Stimulated activated CD8-positive, alpha-beta memory T cell treated with anti-CD3 and anti-CD28 coated beads, Interleukin-2, amount 100 ng/mL, for 1 hour (primary cell): ENCODE results near the gene MYLK.
"Not testable (repeated sequence)": the region's sequence is repeated elsewhere in the genome, so short reads cannot be mapped to it uniquely, and the experiment has no call there.

Experiments used
- DNase-seq, 2 donors: peaks; one replicate each; pipeline ENCODE4 v3.0.0-alpha.2; 2020; ENCODE audit warnings: low read depth in 2 of 2

Gene MYLK

DNA sequence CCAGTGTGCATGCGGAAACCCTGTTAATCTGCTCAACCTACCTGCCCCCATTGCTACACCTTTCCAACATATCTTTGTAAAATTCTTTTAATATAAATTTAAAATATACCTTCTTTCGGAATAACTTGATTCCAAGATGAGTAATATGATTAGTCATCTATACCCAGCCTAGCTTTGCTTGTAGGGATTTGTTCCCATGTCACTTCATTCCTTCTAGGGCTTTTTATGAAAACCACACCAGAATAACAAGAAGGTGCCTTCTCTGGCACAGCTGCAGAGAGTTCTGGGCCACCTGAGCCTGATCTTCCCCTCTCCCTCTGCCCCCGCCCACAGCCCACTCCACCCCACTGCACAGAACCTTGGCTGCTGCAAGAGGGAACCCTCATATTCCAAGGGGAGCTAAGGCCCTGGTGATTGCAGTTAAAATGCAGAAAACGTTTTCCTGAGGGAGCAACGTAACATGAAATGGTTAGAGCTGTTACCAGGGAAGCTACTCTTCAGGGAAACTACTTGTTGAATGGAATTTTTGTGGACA is 260.7 kb downstream of the MYLK start:
- DNase-seq = no peak

DNA sequence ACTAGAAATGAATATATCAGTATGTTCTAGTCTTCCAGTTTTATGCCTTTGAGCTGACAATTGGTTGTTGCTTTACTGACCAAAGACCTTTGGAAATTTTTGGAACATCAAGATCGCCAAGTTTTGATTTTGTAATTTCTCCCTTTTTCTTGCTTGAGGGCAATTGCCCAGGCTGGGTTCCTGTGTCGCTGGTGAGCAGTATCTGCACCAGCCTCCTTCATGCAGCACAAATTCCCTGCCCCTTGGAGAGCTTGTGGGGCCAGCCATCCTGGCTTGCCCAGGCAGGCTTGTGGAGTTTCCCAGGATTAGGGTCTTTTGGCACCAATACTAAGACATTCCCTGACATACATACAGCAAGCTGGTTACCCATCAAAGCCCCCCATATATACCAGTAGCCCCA is 261.4 kb downstream of the MYLK start:
- DNase-seq = no peak

DNA sequence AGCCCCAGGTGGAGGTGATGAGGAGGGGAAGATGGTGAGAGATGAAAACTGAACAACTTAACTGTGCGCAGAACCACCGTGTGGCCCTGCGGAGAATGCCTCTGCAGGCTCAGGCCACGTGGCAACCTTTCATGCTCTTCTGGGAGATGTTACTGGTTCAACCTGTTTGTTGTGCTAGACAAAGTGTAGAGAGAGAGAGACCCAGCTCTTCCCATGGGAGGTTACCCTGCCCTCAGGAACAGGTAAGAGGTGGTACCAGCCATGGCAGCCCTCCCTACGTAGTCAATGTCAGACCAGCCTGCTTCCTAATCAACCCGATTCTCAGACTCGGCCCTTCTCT is 262.3 kb downstream of the MYLK start:
- no peak for DNase-seq

DNA sequence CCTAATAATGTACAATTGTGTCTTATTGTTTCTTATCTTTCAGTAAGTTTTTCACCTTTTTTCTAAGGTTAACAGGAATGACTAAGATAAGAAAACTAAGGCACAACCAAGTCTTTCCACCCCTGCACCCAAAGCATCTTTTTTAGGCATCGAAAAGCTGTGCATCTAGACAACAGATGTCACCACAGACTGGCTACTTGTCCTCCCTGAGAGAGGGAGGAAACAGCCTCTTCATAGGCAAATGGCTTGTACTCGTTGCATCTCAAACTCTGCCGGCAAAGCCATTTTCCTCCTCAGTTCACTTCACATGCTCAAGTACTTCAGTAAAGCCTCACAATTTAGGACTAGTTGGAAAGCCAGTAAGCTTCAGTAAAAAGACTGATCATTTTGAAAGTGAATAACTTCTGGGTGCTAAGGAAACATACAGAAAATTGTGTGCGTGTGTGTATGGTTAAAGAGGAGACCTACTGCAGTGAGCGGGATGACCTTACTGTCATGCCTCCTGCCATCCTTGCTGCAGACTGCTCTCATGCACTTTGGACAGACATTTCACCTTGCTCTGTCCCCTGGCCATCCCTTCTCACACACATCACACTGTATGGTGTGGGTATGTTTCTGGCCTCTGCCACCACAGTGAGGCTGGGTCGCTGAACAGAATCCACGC is 262.8 kb downstream of the MYLK start:
- DNase-seq = no peak

GRCh38 chr3:123620343-123620742 is 263.8 kb downstream of the MYLK start:
- no peak for DNase-seq

- DNase-seq = no peak
Observed at GRCh38 chr3:123618768-123619484, 265.2 kb downstream of the MYLK start.

DNA sequence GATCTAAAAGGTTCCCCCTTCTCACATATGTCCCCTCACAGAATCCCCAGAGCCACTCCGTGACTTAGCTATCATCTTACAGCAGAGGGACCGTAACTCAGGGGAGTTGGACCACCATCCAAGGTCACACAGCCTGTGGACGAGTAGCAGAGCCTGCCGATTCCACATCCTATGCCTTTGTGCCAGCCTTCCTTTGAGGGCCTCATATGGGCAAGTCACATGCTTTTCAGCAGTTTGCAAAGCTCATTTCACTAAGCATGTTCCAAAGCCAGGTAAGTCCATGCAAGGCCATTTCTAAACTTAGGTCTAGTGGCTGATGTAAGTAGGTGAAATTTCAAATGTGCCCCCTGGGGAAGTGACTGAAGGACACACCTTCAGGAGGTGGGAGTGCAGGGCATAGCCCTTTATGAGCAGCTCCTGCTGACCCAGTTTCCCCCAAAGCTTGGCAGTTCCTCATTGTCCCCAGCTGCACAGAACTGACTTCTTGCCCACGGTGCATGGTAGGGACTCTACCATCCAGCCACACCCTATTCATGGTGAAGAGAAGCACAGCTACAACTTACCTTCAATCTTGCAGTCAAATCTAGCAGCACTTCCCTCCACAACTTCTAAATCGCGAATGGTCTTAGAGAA is 265.9 kb downstream of the MYLK start:
- no peak for DNase-seq

- no peak for DNase-seq
Observed at GRCh38 chr3:123616593-123616992, 267.5 kb downstream of the MYLK start.

- no peak for DNase-seq
Observed at GRCh38 chr3:123613543-123613942, 270.6 kb downstream of the MYLK start.

DNA sequence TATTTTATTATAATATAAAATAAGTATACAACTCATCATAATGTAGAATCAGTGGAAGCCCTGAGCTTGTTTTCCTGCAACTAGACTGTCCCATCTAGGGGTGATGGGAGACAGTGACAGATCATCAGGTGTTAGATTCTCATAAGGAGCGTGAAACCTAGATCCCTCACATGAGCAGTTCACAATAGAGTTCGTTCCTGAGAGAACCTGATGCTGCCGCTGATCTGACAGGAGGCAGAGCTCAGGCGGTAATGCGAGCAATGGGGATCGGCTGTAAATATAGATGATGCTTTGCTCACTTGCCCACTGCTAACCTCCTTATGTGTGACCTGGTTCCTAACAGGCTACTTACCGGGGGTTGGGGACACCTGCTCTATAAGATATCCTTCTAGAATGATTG is 272.5 kb downstream of the MYLK start:
- DNase-seq = not testable (repeated sequence)

DNA sequence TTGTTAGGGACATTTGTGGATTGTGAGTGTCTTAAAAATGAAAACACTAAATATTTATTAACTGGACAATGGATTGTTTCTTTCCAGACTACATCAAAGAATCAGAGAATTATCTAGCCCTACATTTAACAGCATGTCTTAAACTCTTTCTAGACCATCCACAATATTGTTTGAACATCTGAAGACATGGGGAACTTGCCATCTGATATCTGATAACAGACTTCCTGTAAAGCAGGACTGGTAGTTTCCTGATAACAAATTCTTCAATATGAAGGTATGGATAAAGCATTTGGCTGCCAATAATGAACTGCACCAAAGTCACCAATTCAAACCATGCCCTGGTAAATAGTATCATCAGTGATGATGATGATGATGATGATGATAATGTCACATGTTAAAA is 273.1 kb downstream of the MYLK start:
- DNase-seq = no peak

- no peak for DNase-seq
Observed at GRCh38 chr3:123610331-123610730, 273.8 kb downstream of the MYLK start.

- no peak for DNase-seq
Observed at GRCh38 chr3:123609063-123609462, 275.1 kb downstream of the MYLK start.

DNA sequence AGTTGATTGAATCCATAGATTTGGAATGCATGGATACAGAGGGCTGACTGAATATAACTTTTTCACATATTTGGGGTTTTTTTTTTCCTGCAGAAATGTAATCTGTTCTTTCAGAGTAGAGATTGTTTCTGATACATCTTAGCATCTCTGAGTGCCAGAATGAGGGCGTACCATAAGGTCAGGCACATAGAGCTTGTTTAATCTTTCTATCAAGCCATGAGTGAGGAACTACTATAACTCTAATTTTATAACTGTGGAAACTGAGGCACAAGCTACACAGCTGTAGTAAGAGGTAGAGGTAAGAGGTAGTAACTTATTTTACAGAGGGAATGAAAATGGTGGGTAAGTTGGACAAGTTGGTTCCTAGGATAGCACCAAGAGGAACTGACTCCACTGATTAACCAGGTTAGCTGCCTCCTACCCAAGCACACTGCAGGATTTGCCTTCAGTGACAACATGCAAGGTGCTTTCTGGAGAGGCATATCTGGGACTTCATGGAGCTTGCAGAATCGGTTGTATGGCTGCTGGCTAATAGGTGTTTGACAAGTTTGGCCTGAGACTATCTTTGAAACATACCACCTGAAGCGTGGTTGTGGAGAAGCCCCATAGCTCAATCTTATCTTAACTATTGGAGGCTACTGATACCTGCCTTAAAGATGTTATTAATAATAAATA is 275.7 kb downstream of the MYLK start:
- no peak for DNase-seq

- DNase-seq = no peak
Observed at GRCh38 chr3:123606527-123606926, 277.6 kb downstream of the MYLK start.

DNA sequence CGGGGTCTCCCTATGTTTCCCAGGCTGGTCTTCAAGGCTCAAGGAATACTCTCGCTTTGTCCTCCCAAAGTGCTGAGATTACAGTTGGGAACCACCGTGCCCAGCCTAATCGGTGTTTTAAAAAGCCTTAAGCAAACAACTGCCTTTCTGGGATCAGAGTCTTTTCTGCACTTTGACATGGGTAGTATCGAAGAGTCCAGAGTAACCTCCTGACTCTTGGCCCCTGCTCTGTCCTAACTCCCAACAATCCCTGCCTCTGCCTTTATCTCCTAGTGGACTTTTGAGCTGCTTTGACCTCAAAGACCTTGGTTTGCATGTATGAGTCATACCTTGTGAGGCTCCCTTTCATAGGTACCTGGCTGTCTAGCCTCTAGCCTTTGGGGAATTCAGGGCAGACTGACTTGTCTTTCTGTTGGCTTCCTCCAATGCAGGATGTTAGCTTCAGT is 278.3 kb downstream of the MYLK start:
- no peak for DNase-seq

DNA sequence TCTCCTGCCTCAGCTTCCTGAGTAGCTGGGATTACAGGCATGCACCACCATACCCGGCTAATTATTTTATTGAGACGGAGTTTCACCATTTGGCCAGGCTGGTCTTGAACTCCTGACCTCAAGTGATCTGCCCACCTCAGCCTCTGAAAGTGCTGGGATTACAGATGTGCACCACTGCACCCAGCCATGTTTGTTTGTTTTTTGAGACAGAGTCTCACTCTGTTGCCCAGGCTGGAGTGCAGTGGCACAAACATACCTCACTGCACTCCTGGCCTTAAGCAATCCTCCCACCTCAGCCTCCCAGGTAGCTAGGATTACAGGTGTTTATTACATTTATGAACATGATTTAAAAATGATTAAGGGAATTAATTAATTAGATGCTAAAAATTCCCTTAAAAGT is 281.0 kb downstream of the MYLK start:
- DNase-seq = not testable (repeated sequence)

DNA sequence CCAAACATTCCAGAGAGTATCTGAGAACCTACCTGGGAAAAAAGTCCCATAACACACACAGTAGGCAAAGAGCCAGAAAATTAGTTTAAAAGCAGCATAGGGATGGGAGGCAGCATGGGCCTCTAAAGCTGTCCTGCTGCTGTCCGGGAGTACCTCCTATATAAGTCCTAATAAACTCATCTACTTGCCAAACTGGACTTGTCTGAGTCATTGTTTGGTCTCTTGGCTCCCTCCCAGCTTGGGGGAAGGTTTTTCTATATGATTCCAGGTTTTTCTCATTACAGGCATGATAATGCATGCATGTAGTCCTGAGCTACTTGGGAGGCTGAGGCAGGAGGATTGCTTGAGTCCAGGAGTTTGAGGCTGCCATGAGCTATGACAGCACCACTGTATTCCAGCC is 281.8 kb downstream of the MYLK start:
- DNase-seq = no peak

GRCh38 chr3:123600863-123601262 is 283.3 kb downstream of the MYLK start:
- DNase-seq = not testable (repeated sequence)

DNA sequence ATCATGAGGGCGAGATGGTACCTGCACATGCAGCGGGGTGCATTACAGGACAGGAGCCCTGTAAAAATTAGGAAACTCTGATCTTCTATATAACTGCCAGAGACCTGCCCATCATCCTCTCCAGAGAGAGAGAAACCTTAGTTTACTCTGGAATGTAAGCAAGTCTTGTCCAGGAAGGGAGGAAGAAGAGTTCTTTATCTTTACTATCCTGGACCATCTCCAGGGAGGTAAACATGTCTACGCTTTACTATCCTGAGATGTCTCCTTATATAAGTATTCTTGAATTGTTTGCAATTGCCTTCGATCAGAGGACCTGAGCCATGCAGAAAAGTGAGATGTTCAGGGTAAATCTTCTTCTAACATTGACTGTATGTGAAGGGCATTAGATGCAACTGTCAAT is 286.6 kb downstream of the MYLK start:
- no peak for DNase-seq

DNA sequence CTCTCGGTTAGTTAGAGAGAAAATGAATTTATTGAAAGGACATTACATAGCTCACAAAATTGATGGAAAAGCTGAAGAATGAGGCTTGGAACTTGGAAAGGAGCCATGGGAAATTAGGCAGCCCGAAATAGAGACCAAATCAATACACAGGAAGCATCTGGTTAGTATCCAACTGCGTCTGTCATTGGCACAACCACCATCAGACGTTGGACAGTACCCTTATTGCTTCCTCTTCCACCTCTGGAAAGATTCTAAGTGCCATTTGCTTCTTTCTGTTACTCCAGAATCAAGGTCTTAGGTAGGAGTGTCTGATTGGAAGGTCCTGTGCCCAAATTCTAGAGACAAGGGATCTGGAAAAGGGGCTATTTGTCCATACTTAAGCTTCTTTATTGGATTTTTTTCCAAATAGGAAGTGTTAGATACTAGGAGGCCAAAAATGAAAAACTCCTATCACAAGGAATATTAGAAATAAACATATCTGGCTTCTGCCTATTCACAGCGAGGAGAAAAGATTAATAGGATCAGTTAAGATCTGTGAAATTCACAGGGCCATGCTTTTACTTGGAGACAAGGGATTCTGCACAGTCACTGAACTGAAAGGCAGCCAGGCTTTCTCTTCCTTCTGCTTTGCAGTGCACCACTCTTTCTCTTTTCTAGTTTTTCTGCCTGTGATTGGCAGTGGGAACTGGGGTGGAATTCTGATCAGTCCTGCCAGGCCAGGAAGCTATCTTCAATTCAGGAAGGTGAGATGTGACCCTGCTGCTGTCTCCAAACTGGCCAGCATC is 288.5 kb downstream of the MYLK start:
- no peak for DNase-seq

- DNase-seq = no peak
Observed at GRCh38 chr3:123593381-123593780, 290.8 kb downstream of the MYLK start.
